AG09309 (cell line): ENCODE results near the gene ELMO3.

Source experiments
- DNase-seq: peaks from one replicate; pipeline ENCODE4 v3.0.0-alpha.2; 2010; ENCODE audit warnings: low read depth
- H3K4me3 ChIP-seq: 2 replicates; pipeline ENCODE4 v1.5.1; 2011; ENCODE audit warnings: mild to moderate bottlenecking, low read depth, low read length, moderate library complexity; ENCODE audit not compliant: control insufficient read depth
- CTCF ChIP-seq: IDR thresholded peaks from 2 replicates; pipeline ENCODE4 v1.5.1; 2011; ENCODE audit warnings: mild to moderate bottlenecking, low read depth, low read length, inconsistent platforms; ENCODE audit not compliant: insufficient read depth, control insufficient read depth; ENCODE audit errors: missing control alignments

The ELMO3 gene

GRCh38 chr16:67246756-67247191, 47.8 kb downstream of the ELMO3 start:
- no peak for DNase-seq
- peak overlapping the region; percentile 76 for H3K4me3 ChIP-seq
- TF ChIP-seq CTCF: no peak

- DNase-seq: peak; percentile 70
- no peak for TF ChIP-seq CTCF
- peak within 1 kb of the TSS; percentile 76 for H3K4me3 ChIP-seq
Measured at GRCh38 chr16:67247192-67248072, 48.5 kb downstream of the ELMO3 start, which contains the start of gene FHOD1. Gene FHOD1 (minus strand): TSS chr16:67247481. CDS start chr16:67247410, 71 bp downstream.

GRCh38 chr16:67248073-67248400, 49.1 kb downstream of the ELMO3 start:
- no peak for TF ChIP-seq CTCF
- DNase-seq: no peak

GRCh38 chr16:67248401-67249177, 49.7 kb downstream of the ELMO3 start, which contains the start of gene SLC9A5:
Gene SLC9A5 (plus strand): TSS chr16:67248979. CDS start chr16:67249015, 36 bp downstream.
- peak within 1 kb of the TSS; percentile 45 for H3K4me3 ChIP-seq
- no peak for DNase-seq
- no peak for TF ChIP-seq CTCF

More at GRCh38 chr16:67248073-67248400, 49.1 kb downstream of the ELMO3 start:
- peak overlapping the region; percentile 45 for H3K4me3 ChIP-seq

- no peak for DNase-seq
- peak overlapping the region; percentile 45 for H3K4me3 ChIP-seq
- no peak for TF ChIP-seq CTCF
Measured at GRCh38 chr16:67249178-67250044, 50.5 kb downstream of the ELMO3 start.

GRCh38 chr16:67250045-67250327, 51.1 kb downstream of the ELMO3 start:
- DNase-seq: no peak
- H3K4me3 ChIP-seq: no peak overlapping the region
- TF ChIP-seq CTCF: no peak
